GM21825 (cell line): ENCODE measurements around the gene ZNF366.
A peak's percentile ranks its signal among the peaks of the same experiment; 100 is the strongest.

Source experiments
- ATAC-seq: cut with Tn5 transposase; IDR thresholded peaks from one replicate; pipeline ENCODE4 v1.9.1; 2021; ENCODE audit warnings: mild to moderate bottlenecking, moderate library complexity; ENCODE audit not compliant: unreplicated experiment

The ZNF366 gene

DNA sequence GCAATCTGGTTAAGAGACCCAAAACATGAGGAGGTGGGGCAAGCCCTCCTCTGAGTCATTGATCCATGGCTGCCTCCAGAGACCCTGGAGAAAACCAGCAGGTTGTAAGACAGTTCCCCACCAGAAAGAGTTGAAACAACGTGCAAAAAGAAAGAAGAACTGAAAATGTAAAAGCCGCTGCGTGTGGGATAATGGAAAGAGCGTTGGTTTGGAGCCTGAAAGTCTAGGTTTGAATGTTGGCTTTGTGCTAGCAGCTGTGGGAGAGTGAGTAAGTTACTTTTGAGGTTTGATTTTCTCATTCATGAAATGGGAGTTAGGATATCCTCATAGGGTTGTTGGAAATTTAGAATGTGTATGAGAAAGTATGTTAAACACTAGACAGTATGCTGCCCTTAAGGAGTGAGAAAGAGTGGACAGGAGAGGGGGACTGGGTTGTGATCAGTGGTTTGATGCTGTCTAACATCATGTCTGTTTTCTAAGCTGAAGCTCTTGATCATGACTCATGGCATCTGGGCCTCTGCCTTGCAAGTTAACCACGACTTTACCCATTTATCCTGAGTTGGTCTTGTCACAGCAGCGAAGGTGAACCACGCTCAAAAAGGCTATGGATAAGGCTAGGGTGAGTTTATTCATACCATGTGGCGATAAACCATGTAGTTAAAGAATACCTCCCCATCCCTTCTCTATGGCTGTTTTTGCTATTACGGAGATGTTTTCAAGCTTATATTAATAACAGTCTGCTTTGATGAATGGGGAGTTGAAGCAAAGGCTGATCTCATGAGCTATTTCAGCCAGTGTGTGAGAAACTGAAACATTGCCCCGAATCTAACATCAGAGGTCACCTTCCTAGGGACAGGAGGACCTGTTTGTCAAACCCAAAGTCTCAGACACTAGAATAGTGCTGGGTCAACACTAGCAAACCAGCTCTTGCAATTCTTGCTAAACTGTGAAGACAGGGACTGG is 41.3 kb downstream of the ZNF366 start:
- ATAC-seq: peak; percentile 73

- peak; percentile 29 for ATAC-seq
Observed at GRCh38 chr5:72465066-72465465, 42.1 kb downstream of the ZNF366 start.

GRCh38 chr5:72464071-72464470 is 43.1 kb downstream of the ZNF366 start:
- no peak for ATAC-seq

DNA sequence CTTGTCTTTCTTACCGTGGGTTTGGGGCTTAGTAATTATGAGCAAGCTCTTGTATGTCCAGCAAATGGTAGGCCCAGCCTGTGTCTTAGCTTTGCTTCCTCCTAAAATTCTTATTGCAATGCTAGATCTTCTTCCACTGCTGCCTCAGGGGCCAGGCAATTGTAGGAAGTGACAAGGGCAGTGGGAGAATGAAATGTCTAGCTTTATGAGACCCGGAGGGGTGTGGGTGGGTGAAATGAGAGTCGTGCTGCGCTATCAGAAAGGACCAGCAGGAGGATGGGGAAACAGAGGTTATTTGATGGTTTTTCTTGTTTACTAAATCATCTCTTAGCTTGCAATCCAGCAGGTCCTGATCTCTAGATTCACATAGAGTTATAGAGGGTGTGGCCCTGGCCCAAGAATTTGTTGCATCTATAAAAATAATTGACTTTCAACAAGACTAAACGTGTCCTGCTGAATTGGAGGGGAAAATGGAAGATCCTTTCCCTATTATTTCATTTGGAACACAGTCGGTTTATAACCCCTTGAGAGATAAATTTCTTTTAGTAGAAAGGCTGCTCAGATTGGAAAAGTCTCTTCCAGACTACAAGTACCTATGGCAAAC is 43.7 kb downstream of the ZNF366 start:
- no peak for ATAC-seq

GRCh38 chr5:72460413-72460812 is 46.8 kb downstream of the ZNF366 start:
- no peak for ATAC-seq

DNA sequence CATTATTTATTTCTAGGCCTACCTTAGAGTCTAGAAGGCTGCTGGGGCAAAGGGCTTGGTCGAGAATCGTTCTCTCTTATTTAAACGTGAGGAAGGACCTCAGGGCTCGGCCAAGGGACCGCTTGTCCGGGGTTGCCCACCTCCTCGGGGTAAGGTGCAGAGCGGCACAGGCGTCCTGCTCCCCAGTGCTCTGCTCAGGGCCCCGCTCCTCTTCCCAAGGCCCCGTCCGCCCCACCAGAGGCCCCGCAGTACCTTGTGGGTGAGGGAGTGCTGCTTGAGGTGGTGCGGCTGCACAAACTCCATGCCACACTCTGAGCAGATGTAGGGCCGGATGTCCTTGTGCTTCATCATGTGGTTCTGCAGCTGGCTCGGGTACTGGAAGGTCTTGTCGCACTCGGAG is 47.3 kb downstream of the ZNF366 start:
- no peak for ATAC-seq

- no peak for ATAC-seq
Observed at GRCh38 chr5:72459089-72459661, 48.0 kb downstream of the ZNF366 start.

DNA sequence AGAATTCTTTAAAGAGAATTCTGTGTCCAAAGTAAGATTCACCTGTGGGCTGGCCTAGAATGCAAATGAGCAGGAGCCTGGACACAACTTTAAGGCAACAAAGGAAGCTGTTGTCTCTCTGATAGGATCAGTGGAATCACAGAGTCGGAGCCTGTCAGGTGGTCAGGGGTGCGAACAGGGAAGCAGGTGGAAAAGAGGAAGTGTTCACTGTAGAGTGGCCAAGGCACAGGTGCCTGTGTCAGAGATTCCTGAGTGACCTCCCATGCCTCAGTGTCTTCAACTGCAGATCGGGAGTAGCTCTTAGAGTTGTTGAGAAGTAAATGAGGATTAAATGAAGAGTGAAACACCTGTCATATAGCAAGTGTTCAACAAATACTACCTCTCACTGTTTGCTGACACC is 48.8 kb downstream of the ZNF366 start:
- ATAC-seq: no peak

- ATAC-seq: no peak
Observed at GRCh38 chr5:72457491-72457890, 49.7 kb downstream of the ZNF366 start.

GRCh38 chr5:72456391-72457074 is 50.7 kb downstream of the ZNF366 start:
- no peak for ATAC-seq

- ATAC-seq: no peak
Observed at GRCh38 chr5:72455476-72455875, 51.7 kb downstream of the ZNF366 start.

- no peak for ATAC-seq
Observed at GRCh38 chr5:72454996-72455395, 52.2 kb downstream of the ZNF366 start.

DNA sequence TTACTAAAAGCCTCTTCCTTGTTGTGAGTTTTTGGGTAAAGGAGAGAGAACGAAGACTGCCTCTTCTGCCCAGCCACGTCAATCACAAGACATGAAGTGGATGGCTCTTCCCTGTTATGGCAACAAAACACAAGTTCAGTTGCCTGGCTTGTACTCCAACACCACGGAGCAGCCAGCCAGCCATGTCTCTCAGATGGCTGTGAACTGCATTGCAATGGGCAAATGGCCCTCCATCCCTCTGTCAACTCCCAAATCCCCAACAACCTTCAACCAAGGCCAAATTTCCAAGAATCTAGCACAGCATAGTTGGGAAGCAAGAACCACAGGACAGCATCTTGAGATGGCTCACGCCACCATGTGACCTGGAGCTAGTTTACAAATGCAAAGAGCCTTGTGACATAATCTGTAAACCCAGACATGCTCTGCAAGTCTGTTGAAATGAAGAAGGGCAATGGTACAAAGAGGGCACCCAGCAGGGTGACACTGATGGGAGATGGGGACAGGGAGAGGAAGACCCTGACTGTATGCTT is 53.9 kb downstream of the ZNF366 start:
- no peak for ATAC-seq

- ATAC-seq: no peak
Observed at GRCh38 chr5:72452515-72453245, 54.5 kb downstream of the ZNF366 start.

DNA sequence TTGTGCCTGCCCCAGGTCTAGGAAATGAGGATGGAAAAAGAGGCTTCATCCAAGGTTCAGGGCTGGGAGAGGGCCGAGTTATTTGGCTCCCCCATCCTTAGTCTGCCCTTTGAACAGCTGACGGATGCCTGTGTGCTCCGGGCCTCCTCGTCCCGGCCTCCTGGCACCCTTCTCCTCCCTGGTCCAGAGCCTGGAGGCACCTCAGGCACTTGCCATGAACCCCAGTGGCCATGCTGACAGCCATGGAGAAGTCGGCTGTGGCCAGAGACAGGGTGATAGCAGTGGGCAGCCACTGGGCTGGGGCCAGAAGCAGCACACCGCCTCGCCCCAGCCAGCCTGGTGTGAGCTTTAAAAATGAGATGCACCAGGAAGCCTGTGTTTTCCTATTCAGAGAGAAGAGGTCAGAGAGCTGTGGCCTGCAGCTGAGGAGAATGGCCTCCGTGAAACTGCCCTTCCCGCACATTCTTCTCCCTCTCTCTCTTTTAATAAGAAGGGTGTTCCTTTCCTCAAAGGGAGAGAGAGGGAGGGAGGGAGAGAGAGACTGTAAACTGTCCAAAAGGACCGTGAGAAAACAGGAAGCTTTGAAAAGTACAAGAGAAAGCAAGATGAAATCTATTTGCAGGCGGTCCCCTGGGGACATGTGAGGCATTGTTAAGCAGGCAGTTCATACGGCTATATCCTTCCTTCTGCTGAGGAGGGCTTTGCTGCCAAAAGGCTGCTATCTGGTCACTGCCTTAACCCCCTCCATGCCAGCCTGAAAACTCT is 55.3 kb downstream of the ZNF366 start:
- ATAC-seq: peak; percentile 85

- ATAC-seq: no peak
Observed at GRCh38 chr5:72448368-72448767, 58.8 kb downstream of the ZNF366 start.

DNA sequence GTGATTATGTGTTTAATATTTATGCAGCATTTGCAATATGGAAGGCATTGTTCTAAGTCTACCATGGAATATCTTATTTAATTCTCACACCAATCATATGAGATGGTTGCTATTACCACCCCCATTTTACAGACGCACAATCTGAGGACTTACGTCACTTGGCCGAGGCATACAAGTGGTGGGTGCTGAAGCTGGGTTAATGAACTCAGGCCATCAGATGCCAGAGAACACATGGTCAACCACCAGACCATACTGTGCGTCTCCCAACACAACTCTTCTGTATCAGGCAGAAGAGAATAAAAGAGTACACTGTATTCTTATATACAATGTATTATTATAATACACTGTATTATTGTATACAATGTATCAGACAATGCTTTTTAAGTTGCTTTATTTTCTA is 59.5 kb downstream of the ZNF366 start:
- ATAC-seq: no peak

GRCh38 chr5:72445969-72446368 is 61.2 kb downstream of the ZNF366 start:
- ATAC-seq: no peak

DNA sequence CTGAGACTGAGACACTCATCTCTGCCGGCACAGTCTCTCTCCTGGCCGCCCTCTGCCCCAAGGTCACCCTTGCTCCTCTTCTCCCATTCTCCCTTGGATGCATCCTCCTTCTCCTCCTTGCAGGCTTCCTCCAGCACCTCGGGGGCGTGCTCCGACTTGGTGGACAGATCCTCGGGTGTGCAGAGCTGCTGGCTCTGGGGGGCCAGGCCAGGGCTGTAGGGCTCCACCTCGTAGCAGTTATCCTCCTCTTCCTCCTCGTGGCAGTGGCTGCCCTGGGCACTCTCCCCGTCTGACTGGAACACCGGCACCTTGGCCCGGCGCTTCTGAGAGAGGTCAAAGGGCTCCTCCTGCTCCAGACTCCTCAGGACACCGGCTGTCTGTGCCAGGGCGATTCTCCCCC is 63.3 kb downstream of the ZNF366 start:
- no peak for ATAC-seq
